Measurements from ENCODE around the gene PHYHD1.
A peak's percentile ranks its signal among the peaks of the same experiment; 100 is the strongest.

DNA sequence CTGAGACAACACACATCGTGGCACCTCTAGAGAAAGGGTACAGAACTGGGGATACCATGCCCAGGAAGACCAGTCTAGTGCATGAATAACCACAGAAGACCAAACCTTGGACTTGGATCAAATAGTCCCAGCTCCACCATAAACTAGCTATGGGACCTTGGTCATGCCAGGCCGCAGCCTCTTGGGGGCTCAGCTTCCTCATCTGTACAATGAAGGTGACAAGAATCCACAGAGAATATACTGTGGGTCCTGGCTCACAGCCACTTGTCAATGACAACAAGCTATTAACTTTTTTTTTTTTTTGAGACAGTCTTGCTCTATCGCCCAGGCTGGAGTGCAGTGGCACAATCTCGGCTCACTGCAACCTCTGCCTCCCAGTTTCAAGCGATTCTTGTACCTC lies 42.9 kb upstream of the PHYHD1 start:
- TF ChIP-seq, protein P1, sequence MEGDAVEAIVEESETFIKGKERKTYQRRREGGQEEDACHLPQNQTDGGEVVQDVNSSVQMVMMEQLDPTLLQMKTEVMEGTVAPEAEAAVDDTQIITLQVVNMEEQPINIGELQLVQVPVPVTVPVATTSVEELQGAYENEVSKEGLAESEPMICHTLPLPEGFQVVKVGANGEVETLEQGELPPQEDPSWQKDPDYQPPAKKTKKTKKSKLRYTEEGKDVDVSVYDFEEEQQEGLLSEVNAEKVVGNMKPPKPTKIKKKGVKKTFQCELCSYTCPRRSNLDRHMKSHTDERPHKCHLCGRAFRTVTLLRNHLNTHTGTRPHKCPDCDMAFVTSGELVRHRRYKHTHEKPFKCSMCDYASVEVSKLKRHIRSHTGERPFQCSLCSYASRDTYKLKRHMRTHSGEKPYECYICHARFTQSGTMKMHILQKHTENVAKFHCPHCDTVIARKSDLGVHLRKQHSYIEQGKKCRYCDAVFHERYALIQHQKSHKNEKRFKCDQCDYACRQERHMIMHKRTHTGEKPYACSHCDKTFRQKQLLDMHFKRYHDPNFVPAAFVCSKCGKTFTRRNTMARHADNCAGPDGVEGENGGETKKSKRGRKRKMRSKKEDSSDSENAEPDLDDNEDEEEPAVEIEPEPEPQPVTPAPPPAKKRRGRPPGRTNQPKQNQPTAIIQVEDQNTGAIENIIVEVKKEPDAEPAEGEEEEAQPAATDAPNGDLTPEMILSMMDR (conservative IDR thresholded peaks at IDR 0.05; ENCODE audit: low read length) = peak; percentile 58; the same call in 1 of the 2 replicates
- no peak for TF ChIP-seq EZH2phosphoT487 (IDR thresholded peaks at IDR 0.05; ENCODE audit: borderline replicate concordance, low read depth, low read length)
